GM18498 (cell line): ENCODE measurements around the gene WDFY4.

ENCODE experiments used
- ATAC-seq: cut with Tn5 transposase; IDR thresholded peaks from one replicate; pipeline ENCODE4 v1.9.1; 2021; ENCODE audit warnings: mild to moderate bottlenecking, moderate library complexity; ENCODE audit not compliant: unreplicated experiment

The WDFY4 gene

DNA sequence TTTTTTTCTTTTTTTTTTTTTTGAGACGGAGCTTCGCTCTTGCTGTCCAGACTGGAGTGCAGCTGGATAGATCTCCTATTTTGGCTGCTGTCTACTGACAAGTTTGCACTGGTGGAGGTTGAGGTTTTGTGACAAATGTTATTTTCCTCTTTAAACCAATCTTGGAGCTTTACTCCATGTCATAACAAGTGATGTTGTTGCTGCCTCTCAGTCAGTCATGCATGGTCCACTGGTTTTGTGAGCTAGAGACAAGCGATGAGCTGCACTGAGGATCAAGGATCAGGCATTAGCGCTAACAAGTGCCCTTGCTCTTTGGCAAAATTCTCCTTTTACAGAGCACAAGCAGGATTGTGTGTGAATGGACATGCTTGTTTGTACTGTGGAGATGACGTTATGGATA, 805 bp upstream of the WDFY4 start:
- peak; percentile 31 for ATAC-seq

DNA sequence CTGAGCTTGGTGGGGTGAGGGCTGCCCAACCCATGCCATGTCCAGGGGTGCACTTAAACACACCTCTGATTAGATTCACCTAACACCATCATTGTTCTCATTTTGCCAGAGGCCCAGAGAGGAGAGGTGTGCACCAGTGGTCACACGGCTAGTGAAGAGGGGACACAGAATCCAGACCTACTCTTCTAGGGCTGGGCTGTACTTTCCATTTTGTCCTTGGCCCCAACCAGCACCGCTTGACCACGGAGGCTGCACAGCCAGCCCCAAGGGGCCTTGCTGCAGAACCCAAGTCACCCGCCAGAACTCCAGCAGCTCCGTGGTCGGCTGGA, 246 bp upstream of the WDFY4 start:
- no peak for ATAC-seq

DNA sequence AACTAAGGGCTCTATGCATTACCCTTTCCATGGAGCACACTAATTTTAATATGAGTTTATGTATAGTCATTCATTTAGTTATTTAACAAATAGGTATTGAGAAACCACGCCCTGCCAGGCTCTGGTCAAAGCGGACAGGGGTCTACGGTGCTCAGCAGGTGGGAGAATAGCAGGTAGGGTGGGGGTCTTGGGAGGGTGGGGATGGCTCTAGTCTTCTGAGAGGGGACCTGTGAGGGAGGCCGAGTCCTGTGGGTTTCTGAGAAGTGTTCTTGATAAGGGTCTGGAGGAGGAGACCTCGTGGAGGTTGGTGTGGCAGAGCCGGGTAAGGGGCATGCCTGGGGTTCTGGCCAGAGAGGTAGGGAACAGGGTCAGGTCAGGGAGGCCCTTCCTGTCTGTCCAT, 1.1 kb downstream of the WDFY4 start:
- ATAC-seq = no peak

DNA sequence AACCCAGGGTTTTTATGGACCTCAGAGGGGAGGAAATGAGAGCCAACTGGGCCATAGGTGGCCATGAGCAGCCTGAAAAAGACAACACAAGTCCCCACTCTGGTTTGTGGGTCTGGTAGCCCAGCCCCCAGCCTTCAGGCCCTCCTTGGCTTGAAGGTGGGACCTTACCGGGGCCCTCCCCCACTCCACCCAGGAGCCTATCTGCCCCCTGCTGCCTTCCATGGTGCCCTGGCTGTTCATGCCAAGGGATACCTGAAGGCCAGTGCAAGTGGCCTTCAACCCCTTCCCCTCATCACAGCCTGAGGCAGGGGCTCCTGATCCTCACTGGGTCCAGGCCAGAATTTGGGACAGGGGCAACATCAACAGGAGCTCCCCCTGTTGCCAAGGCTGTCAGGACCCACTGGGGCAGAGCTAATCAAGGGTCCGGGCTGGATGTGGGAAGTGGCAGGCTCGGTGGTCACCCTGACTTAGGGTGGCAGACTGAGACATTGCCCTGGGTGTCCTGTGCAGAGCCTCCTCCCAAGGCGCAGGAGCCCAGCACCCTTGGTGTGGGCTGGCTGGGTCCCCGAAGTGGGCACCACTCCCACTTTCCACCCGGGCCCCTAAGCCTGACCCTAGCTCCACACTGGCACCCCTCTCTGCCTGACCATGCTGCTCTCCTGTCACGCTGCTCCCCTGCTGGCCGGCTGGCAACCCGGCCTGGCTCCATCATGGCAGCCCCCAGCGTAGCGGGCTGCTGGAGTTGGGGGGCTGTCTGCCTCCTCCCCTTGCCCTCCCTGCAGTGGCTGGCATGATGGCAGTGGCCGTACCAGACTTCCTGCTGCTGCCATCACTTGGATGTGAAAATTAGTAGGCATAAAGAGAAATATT, 6.4 kb downstream of the WDFY4 start:
- no peak for ATAC-seq

DNA sequence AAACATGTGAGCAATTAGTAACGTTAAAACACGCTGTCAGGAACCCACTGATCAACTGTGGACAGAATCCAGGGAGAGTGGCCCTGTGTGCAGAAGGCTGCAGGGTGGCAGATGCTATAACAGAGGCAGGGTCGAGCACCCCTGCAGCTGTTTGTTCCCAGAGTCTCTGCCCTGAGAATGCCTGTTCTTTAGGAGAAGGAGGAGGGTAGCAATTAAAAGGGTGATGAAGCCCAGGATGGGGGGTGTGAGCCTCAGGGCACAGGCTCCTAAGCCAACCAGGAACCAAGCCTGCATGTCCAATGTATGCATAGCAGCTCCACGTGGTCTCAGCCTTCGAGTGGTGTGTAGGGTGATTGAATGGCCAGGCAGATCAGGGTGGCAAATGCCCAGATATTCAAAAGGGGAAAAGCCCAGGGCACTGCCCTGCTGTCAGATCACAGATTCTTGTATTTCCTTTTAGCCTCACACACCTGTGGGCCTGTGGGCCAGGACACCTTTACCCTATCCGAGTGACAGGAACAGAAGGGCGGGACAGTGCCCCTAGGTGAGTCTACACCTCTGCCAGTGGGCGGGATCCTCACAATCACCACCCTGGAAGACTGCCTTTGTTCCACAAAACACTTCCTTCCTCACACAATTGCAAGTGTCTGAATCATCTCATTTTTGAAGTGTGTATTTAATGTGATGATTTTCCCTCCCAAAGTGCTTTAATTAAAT, 7.3 kb downstream of the WDFY4 start:
- no peak for ATAC-seq

DNA sequence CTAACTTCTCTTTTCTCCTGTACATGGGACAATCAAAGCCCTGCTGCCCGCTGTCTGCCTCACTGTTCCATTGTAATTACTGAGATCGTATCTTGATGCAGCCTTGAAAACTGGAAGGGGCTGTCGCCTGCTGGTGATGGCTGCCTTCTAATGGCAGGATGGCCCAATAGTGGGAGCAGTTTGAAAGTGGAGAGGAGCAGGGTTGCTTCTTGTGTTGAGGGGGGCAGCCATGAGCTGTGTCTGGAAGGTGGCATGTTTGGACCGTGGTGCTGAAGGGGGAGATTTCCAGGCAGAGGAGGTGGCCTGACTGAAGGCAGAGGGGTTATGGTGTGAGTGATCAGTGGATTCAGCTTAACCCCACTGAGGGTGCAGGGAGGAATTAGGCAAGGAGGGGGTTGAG, 8.1 kb downstream of the WDFY4 start:
- no peak for ATAC-seq

DNA sequence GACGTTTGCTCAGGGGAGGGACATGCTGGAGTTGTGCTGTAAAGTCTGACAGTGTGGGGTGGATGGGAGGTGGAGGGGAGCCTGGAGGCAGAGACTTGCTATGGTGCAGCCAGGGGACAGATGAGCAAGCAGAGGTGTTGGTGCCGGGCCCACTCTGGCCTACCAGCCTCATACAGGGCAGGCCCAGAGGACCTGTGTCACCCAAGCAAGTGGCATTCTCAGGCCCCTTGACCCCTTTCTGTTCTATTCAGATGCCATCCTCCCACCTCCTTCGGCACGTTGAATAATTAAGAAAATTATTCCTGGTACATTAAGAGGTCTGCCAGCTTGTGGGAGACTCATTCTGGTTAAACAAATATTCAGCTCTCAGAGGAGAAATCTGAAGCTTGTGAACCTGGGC, 8.5 kb downstream of the WDFY4 start:
- no peak for ATAC-seq

DNA sequence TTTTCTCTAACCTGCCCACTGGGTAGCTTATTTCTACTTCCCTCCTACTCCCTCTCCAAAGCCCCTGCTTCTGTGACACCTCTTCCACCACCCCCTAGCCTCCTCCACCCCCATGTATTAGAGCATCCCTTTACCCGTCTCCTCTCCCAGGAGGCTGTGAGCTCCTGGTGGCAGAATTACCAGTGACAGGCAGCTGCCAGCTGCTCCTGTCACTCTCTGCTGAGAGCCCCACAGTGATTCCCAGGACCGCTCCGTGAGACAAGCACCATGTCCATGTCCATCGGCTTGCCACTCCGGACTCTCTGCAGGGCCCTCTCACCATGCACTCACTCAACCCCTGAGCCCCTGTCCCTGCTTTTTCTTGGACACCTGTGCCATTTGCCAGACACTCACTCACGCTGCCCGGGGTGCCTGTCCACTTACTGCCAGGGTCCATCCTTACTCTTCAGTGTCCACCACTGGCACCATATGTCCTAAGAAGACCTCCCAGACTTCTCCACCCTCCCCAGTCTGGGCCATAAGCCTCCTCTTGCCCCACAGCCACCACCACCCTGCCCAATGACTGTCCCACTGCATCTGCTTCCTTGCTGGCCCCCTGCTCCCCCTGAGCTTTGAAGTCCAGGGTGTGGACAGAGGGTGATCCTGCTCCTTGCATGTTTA, 9.8 kb downstream of the WDFY4 start:
- ATAC-seq = no peak

DNA sequence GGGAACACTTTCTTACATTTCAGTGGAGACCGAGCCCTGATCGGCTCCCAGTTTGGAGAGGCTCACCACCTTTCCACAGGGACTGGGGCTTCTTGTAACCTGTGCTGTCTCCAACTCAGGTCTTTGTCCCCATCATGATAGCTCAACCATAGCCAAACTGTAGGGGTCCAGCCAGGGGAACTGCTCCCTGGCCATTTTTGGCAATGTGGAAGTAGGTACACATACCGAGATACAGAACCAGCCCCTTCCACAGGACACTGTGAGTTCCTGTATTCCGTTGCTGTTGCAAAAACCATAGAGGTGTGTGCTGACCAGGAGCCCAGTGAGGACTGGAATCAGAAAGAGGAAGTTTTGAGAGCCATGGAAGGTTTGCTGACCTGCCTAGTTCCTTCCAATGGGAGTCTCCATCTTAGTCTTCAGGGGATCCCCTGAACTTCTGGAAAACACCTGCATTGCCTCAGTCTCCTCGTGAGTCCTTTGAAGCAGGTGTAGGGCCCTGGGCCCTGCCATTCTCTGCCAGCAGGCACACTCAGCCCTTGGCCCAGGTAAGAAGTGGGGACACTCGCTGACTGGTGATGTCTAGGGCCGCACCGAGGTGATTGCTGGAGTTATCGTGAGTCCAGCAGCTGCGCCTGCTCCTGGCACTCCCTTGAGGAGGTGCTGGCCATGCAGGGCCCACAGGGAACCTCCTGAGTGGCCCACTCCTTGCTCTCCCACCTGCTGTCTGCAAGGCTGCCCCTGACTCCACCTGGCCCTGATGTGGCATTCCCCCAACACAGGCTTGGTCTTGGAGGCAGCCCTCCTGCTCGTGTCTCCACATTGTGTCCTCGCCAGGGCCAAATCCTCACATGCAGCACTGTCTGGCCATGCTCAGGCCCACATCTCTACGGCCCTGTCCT, 11.2 kb downstream of the WDFY4 start:
- no peak for ATAC-seq

DNA sequence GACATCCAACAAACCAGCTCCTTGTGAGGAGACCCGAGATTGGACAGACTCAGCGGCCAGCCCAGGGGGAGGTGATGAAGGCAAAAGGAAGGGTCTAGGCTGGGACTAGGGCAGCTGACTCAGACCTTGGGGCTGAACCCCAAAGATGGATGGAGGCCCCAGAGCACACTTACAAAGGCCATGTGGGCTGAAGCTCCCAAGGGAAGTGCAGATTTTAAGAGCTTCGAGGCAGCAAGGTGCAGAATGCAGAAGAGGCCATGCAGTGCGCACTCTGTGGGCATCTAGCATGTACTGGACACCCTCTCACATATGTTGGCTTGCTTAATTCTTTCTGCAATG, 11.8 kb downstream of the WDFY4 start:
- no peak for ATAC-seq

DNA sequence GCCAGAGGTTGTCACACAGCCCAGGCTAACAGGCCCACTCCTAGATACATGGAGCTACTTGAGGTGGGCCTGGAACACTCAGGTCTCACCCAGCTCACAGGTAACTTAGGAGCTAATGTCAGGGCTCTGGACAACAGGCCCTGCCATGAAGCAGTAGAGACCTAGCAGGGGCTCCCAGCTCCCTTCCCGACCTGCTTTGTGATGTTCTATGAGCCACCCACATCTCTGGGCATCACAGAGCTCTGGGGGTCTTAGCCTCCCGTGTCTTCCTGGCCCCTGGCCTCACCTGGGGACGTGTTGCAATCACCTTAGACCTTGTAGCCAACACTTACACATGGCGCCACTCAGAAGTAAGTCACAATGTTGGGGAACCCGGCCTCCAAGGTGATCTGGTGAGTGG, 12.4 kb downstream of the WDFY4 start:
- ATAC-seq = no peak

DNA sequence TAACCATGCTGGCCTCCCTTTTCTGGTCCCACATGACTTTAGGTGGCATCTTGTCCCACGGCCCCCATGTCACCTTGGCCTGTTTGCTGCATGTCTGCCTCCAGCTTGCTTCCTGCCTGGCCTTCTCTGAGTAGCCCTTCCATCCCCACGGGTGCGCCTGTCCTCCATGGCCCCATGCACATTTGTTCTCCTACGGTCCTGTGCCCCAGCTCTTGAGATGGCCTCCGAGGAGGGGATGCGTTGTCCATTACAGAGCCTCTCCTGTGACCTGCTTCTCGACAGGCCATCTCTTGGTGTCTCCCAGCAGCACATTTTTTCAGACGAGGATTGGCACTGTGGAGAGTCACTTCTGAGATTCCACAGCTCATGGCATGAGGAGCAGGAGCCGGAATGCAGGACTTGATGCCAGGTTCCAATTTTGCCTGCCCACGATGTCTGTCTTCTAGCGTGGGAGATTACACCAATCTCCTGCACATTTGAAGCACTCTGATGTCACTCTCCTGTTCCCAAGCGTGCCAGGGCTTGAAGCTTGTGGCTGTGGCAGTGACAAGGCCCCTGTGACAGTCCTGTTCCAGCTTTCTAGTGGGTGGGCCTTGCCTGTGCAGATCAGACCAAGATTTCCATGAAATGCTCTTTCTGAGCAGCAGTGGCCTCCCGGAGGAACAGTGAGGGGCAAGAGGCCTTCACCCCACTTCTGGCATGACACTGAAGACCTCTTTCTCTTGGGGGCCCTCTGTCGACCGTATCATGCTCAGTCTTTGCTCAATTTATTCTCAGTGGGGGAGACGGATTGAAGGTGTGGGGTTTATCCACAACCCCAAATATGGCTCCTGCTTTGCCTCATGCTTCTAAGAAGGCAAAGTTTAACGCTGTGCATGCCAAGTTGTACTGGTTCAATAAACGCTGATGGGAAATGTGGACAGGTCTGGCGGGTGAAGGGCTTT, 13.4 kb downstream of the WDFY4 start:
- no peak for ATAC-seq

DNA sequence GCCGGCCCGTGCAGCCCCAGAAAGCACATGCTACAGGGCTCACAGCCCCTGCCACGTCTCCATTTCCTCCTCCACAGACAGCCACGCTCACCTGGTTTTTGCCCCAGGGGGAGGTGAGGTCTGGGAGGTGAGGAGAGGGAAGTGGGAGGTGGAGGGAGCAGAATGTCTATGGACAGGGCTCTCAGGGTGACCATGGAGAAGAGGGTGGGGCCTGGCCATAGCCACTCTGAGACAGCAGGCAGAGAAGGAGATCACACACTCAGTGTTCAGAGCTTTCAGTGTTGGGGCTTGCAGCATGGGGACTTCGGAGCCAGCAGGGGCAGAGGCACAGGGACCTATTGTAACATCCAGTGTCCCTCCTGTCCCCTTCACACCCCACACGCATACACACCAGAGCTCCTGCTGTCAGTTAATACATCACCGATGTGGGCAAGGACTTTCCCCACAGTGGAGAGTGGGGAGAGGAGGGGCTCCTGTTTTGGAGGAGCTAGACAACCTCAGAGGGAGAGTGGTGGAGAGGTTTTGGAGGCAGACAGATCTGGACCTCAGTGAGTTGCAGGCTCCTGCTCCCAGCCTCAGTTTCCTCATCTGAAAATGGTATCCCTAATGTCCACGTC, 14.4 kb downstream of the WDFY4 start:
- no peak for ATAC-seq

DNA sequence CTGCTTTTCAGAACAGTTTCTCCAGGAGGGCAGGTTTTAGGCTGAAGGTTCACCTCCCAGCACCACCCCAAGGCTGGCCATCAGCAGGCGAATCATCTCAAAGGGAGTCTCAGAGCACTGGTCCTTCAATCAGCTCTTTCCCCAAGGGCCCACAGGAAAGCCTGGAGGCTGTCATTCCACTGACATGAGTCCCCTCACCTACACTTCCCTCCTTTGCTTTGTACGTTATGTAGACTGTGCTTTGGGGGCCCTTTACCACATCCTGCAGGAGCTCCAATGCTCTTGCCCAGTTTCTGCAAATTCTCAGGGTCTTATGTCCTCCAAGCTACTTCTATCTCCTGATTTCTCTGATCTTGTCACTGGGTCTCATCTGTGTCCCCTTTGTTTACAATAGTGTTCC, 15.4 kb downstream of the WDFY4 start:
- ATAC-seq = no peak

DNA sequence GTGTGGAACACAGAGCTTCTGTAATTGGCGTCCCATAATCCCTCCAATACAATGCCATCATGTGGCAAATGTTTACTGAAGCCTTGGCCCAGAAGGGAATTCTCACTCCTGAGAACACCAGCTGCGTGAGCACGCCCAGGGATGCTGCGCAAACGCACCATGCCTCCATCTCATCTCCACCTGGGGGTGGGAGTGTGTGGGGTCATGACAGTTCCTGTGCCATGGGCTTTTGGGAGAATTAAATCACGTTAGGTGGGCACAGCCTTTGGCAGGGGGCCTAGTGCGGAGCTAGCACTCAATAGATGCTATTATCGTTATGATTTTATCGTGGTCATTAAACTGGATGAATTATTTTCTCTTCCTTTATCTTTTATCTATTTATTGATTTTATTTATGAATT, 15.8 kb downstream of the WDFY4 start:
- no peak for ATAC-seq

DNA sequence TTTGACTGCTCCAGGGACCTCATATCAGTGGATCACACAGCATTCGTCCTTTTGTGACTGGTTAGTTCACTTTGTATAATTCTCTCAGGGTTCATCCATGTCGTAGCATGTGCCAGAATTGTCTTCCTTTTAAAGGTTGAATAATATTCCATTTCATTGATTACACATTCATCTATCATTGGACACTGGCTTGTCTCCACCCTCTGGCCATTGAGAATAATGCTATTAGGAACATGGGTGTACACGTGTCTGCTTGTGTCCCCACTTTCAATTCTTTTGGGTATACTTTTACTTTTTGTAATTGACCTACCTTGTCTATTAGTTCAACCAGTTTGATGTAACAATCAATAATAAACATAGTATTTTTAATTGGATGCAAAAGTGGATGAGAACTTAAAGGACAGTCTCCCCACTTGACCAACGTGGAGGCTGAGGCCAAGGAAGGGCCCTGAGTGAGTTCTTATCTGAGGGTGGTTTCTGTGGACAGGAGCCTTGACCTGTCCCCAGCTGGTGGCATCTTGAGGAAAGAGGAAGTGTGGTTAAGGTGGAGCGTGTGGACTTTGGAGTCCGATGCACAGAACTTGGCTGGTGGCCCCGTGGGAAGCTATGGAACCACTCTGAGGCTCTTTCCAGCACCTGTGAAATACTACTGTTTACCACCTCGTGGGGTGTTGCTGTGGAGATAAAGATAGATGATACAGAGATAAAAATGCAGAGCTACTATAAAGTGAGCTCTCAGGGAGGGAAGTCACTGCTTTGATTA, 16.6 kb downstream of the WDFY4 start:
- ATAC-seq = no peak

DNA sequence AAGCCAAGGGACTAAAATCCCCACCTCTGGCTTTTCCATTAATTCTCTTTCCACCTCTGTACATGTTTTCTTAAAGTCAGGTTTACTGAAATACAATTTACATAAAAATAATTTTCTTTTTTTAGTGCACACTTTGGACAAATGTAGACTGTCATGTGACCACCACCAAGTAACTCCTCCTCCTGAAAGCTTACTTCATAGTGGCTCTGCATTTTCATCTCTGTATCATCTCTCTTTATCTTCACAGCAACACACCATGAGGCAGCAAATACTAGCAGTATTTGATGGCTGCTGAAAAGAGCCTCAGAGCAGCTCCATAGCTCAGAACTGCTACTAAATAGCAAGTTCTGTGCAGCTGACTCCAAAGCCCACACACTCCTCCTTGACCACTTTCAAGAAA, 17.3 kb downstream of the WDFY4 start:
- ATAC-seq = no peak

DNA sequence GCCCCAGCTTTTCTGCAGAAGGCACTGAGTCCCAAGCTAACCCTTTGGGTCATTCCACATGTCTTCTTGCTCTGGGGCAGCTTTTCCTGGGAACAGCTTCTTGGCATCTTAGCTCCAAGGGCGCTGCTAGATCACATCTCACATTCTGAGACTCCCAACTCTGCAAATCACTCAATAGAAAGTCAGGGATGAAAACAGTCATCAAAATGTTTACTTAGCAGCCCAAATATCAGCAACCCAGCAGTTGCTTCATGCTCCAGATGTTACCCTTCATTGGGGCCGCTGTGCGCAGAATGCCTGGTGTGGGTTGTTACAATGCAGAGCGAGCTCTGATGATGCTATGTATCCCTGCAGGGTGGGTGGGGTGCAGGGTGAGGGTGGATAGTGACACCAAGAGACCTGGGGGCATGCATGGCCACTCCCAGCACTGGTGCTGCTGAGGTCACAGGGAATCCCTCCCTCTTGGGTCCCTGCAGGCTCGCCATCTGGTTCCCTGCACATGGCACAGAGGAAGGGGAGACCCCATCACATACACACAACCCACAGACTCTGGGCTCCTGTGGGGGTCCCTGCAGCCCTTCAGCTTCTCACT, 19.0 kb downstream of the WDFY4 start:
- ATAC-seq = no peak

DNA sequence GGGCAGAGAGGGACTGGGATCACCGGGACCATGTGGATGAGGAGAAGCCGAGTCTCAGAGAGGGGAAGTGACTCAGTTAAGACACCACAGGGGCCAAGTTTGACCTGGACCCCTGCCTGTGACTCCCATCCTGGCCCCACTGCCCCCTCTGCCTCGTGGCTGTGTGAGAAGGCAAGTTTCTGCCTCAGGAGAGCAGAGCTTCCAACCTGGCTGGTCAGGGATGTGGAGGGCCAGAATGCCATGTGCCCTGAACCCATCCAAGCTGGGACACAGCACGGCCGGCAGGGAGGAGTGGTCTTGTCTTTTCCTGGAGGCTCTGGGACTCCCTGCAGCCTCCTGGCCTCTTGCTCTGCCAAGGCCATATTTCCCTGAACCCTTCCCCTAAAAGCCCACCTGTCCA, 19.5 kb downstream of the WDFY4 start:
- no peak for ATAC-seq
